GM10248 (cell line): ENCODE data around the gene SLC52A1.

Source experiments
- CTCF ChIA-PET: fragments of 300-600 bp; sonication (Branson Sonifier 250); formaldehyde crosslinking; extraction: SDS; loops from one replicate; lab custom pipeline; 2021; ENCODE audit warnings: antibody characterized with exemption; lab: Yijun Ruan, JAX
- POLR2A ChIA-PET: fragments of 350-650 bp; sonication (Branson Sonifier 250); formaldehyde crosslinking; extraction: SDS; loops from one replicate; lab custom pipeline; 2020; ENCODE audit warnings: antibody characterized with exemption; lab: Yijun Ruan, JAX
- DNase-seq: peaks from one replicate; pipeline ENCODE4 v3.0.0; 2012; ENCODE audit errors: extremely low spot score
- CTCF ChIP-seq: IDR thresholded peaks from 2 replicates; pipeline ENCODE4 v1.5.1; 2012; ENCODE audit warnings: mild to moderate bottlenecking, low read depth; ENCODE audit errors: extremely low read depth, missing control alignments, control extremely low read depth

SLC52A1 gene

GRCh38 chr17:5068236-5068635 is 33.0 kb upstream of the SLC52A1 start:
- ChIA-PET POLR2A (no interaction called here), CTCF (interaction anchor here (1.1 kb wide), 1 partner anchor 159 kb away, joined by 5 read pairs; no protein-coding TSS in a partner anchor)
- TF ChIP-seq CTCF, result no peak
- no peak for DNase-seq

GRCh38 chr17:5065227-5065744 is 30.1 kb upstream of the SLC52A1 start:
- DNase-seq, result no peak
- CTCF ChIA-PET, result interaction anchor here (4.0 kb wide), 1 partner anchor 156 kb away, joined by 30 read pairs; no protein-coding TSS in a partner anchor
- TF ChIP-seq CTCF, result no peak
- POLR2A ChIA-PET, result no interaction called here

- ChIA-PET CTCF (interaction anchor here (0.8 to 1.5 kb wide), 2 partner anchors 24 to 146 kb away, joined by 3 to 4 read pairs; no protein-coding TSS in a partner anchor), POLR2A (interaction anchor here (0.7 kb wide), 1 partner anchor 27 kb away, joined by 6 read pairs; no protein-coding TSS in a partner anchor)
- no peak for DNase-seq
- TF ChIP-seq CTCF, result no peak
Measured at GRCh38 chr17:5055543-5055942, 20.3 kb upstream of the SLC52A1 start.

GRCh38 chr17:5050278-5050677 is 15.1 kb upstream of the SLC52A1 start:
- CTCF ChIA-PET, result interaction anchor here (1.6 to 2.3 kb wide), 4 partner anchors 9 to 21 kb away, joined by 4 to 7 read pairs (median 7); no protein-coding TSS in a partner anchor
- no peak for TF ChIP-seq CTCF
- no peak for DNase-seq
- POLR2A ChIA-PET, result no interaction called here

- CTCF ChIA-PET, result interaction anchor here (1.1 to 2.3 kb wide), 6 partner anchors 10 to 140 kb away, joined by 3 to 7 read pairs (median 6); no protein-coding TSS in a partner anchor
- POLR2A ChIA-PET, result interaction anchor here (0.5 to 1.0 kb wide), 2 partner anchors 52 to 58 kb away, joined by 3 to 4 read pairs; partner anchors contain the start of genes INCA1 and KIF1C
- no peak for TF ChIP-seq CTCF
- DNase-seq, result no peak
Measured at GRCh38 chr17:5049314-5049841, 14.2 kb upstream of the SLC52A1 start.

GRCh38 chr17:5047446-5047845 is 12.2 kb upstream of the SLC52A1 start:
- ChIA-PET CTCF (interaction anchor here (2.8 kb wide), 1 partner anchor 14 kb away, joined by 11 read pairs; no protein-coding TSS in a partner anchor), POLR2A (no interaction called here)
- no peak for DNase-seq
- no peak for TF ChIP-seq CTCF
